ENCODE results near the gene SCN1B.

SCN1B gene

DNA sequence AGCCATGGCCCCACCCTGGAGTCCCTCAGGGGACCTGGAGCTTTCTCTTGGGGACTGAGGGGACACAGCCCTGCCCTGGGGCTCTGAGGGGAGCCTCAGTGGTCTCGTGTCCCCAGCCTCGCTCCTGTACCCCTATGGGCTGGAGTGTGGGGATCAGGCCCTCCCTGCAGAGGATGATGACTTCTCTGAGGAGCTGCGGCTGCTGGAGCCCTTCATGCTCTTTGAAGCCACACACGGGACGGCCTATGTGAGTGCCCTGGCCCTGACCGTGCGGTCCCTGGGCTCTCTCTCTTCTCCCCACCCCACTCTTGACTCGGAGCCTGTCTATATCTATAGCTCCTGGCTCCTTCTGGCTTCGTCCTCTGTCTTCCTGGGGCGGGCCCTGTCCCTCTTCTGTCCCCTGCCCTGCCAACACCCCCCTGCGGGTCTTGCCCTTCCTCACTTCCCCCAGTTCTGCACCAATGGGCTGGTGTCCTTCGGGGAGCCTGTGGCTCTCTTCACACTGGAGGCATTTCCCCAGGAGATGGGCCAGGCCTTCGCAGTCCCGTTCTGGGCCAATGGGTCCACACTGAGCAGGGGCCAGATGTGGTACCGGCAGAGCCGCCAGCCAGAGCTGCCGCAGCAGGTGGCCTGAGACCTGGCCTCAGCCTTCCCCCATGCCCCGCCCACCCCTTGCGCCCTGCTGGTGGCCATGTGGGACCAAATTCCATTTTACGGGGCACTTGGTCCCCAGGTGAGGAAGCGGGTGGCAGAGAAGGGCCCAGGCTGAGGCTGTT is 44.3 kb downstream of the SCN1B start:
- no peak for DNase-seq (ENCODE audit: low read depth in 2 of 2)

DNA sequence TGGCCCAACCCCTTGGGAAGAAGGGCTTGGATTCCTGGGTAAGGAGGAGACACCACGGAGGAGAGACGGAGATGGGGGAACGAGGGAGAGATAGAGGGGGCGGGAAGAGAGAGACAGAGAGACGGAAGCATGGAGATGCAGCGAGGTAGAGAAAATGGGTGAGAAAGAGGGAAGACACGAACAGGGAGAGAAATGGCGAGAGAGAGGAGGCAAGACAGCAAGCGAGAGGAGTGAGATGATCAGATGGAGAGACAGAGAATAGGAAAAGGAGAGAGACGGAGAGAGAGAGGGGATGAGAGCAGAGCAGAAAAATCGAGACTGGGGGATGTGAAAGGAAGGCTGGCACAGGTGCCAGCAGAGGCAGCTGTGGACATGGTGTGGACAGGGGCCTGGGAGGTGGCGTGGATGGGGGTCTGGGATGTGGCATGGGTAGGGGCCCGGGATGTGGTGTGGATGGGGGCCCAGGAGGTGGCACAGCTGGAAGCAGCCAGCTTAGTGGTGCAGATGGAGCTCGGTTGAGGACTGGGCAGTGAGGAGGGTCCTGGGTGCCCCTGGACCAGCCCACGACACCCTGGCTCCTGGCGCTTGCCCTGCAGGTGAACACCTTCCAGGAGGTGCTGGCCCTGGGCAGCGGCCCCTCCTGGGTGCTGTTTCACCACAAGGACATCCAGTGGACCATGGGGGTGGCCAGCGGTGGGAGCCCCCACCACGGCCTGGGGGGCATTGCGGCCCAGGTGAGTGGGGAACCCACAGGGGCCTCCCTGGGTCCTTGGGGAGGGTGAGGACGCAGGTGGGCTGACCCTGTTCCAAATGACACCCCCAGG is 45.1 kb downstream of the SCN1B start:
- DNase-seq (ENCODE audit: low read depth in 2 of 2) = no peak

DNA sequence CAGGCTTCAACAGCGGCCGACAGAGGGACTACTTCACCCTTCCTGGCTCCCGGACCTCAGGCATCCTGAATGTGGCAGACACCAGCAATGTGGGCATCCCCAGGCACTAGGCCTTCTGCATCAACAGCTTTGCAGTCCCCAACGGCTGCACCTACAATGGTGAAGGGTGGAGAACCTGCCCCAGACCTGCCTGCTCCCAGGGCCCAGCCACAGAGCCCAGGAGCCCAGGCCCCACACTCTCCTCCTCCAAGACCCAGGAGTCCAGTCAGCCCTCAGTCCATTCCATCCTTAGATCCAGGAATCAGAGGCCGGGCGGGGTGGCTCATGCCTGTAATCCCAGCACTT is 45.7 kb downstream of the SCN1B start:
- no peak for DNase-seq (ENCODE audit: low read depth in 2 of 2)

DNA sequence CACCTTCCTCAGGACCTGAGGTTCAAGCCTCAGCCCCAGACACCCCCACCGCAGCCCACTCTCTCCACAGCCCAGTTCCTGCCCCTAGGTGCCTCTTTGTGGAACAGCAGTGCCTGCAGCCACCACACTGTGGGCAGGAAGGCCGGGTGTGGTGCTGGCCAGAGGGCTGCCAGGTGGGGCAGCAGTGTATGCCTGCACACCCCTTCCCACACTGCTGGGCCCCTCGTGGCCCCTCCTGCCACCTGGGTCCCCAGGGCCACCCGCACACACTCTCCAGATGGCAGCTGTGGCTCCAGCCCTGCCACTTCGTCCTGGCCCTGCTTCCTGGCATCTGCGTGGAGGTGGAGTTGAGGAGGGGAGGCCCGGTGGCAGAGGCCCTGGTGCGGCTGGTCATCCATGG is 46.4 kb downstream of the SCN1B start:
- DNase-seq (ENCODE audit: low read depth in 2 of 2) = no peak

DNA sequence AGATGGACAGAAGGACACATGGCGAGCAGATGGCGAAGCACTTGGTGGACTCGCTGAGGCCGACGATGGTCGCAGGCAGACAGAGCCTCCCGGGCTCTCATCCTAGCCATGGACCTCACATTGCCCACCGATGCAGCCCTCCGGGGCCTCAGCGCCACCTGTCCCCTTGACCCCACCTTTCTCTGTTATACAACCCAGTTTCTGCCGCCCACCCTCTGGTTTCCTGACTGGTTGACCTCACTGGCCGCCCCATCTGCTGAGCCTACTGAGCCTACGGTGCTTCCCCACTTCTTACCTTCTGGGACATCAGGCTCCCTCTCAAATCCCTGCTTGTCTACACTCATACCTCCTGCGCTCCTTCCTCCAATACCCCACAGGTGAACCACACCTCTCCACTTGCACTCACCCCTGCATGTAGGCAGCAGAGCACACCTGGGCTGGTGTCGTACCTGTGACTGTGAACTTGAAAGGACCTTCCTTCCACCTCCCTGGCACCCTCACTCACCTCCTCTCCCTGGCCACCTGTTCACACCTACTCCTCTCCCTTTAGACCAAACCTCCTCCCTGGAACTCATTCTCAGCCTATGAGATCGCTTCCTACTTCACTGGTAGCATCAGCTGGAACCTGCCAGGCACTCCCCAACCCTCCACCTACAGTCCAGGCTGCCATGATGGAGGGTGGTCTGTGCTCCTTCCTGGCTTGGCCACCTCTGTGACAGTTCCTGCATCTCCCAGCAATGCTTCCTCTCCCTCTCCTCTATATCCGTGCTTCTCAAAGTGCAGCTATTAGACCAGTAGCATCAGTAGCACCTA is 47.3 kb downstream of the SCN1B start:
- DNase-seq (ENCODE audit: low read depth in 2 of 2) = no peak

DNA sequence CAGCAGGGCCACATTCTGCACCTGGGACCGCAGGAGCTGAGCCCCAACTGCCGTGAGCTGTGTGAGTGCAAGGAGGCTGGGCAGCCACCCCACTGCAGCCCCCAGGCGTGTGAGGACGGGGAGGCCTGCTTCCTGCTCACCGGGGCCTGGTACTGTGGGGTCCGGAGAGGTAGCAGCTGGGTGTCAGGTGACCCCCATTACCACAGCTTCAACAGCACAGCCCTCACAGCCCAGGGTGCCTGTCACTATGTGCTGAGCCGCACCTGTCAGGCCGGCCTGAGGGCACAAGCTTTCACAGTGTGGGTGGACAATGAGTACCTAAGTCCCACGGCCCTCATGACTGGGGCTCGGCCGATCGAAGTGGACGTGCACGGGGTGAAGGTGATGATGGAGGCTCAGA is 49.6 kb downstream of the SCN1B start:
- no peak for DNase-seq (ENCODE audit: low read depth in 2 of 2)

DNA sequence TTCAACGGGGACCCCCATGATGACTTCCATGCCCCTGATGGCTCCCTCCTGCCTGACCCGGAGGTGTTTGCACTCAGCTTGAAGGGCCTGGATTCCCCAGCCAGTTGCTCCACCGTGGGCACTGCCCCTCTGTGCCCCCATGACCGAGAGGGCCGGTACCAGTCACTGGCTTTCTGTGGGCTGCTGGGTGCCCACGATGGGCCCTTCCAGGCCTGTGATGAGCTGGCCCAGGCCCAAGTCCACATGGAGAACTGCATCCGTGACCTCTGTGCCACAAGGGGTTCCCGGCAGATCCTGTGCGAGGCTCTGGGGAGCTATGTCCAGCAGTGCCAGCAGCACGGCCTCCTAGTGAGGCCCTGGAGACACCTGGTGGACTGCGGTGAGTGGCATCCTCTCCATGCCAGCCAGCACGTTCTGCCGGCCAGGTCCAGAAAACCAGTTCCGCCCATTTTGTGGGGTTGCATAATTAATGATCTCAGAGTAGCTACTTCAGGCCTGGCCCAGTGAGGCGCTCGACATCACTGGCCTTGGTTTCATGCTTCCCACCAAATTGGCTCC is 50.4 kb downstream of the SCN1B start:
- no peak for DNase-seq (ENCODE audit: low read depth in 2 of 2)

DNA sequence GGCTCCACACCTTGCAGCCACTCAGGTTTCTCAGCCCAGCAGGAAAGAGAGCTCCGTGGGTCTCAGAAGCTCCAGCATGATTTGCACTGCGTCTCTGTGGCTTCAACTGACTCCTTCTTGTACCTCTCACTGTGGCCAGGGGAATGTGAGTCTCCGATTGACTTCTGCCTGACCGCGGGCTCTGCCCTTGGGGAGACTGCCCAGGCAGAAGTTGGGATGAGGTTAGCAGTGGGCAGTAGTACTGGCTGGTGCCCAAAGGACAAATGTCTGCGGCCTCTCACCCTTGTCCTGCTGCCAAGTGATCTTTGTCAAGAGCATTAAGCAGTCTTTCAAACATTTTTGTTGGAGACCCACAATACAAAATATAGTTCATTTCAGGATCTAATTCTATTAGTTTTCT is 50.9 kb downstream of the SCN1B start:
- DNase-seq (ENCODE audit: low read depth in 2 of 2) = no peak

DNA sequence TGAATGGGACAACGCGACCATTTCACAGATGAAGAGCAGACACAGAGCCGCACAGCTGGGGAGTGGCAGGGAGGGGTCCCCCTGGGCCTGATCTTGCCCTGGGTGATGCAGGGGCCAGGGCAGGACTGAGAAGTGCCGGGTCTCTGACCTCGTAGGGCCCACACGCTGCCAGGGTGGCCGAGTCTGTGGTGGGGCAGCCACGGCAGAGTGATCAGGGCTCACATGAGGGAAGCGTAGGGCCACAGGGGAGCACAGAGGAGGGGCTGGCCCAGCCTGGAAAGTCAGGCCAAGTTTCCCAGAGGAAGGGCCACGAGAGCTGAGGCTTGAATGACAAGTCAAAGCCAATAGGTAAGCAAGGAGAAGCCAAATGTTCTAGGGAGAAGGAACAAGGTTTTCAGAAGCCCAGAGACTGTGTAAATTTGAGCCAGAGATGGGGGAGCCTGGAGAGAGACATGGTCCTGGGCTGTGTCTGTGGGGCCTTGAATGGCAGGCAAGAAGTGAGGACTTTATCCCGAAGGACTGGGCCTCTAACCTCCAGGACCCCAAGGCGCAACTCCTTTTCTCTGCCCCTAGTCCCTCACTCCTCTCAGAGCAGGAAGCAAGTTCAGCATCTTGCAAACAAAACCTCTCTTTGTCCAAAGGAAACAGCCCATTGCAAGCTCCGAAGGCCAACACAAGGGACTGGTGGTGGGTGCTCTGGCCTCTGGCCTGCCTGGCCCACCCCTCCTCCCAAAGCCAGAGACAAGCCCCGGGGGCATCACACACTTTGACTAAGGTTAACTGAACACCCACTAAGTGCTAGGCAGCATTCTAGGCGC is 53.6 kb downstream of the SCN1B start:
- DNase-seq (ENCODE audit: low read depth in 2 of 2) = no peak

DNA sequence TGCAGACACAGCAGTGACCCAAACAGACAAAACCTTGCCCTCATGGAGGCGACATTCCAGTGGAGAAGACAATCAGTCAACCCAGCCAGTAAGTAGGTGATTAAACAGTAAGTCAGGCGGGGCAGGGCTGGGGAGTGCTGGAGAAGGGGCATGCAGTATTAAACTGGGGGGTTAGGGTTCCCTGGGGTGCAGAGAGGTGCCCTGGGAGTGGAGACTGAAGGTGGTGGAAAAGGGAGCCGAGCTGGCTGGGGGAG is 54.2 kb downstream of the SCN1B start:
- DNase-seq (ENCODE audit: low read depth in 2 of 2) = no peak

DNA sequence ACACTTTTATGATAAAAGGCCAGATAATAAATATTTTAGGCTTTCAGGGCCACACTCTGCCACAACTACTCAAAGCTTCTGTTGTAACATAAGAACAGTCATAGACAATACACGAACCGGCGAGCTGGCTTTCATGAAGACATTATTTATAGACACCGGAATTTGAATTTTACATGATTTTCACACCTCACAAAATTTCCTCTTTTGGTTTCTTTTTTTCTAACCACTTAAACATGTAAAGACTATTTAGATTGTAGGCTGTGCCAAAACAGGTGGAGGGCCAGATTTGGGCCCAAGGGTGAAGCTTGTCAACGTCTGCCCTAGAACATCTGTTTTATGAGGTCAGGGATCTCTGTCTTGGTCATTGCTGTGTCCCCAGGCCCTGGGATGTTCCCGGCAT is 55.7 kb downstream of the SCN1B start:
- DNase-seq (ENCODE audit: low read depth in 2 of 2) = no peak

DNA sequence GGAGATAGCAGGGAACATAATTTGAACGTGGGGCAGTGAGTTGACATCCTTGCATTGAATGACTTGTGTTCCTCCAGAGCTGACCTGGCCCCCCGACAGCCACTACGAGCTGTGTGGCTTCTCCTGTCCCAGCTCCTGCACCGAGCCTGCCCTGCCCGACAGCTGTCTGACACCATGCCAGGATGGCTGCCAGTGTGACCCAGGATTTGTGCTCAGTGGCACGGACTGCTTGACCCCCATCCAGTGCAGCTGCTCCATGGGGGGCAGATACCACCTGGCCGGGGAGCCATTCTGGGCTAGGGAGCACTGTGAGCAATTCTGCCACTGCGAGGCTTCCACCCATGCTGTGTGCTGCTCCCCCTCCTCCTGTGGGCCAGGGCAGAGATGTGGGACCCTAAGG is 56.2 kb downstream of the SCN1B start:
- DNase-seq (ENCODE audit: low read depth in 2 of 2) = no peak

DNA sequence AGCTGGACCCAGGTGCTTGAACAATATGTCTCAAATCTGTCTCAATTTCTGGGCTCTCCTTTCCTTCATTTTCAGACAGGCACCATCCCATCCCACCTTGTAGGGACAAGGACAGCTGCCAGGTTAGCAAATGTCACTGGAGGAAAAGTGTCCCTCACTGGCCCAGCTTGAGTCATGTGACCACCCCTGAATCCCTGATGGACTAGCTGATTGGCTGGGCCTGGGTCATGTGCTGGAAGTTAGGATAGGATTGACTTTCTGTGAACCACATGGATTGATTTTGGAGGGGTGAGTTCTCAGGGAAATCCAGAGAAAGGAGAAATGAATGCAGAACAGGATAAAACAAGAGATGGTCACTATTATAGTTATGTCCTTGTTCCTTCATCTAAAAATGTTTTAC is 57.1 kb downstream of the SCN1B start:
- no peak for DNase-seq (ENCODE audit: low read depth in 2 of 2)

GRCh38 chr19:35088131-35088913 is 58.1 kb downstream of the SCN1B start:
- no peak for DNase-seq (ENCODE audit: low read depth in 2 of 2)

- DNase-seq (ENCODE audit: low read depth in 2 of 2) = no peak
Measured at GRCh38 chr19:35089554-35089953, 59.3 kb downstream of the SCN1B start.
